Measurements from ENCODE around the gene SCLY.
"Not testable (repeated sequence)": the region's sequence is repeated elsewhere in the genome, so short reads cannot be mapped to it uniquely, and the experiment has no call there.

SCLY gene

GRCh38 chr2:238042090-238042489, 18.7 kb upstream of the SCLY start:
- DNase-seq, result no peak

- DNase-seq, result no peak
Measured at GRCh38 chr2:238042849-238043584, 17.8 kb upstream of the SCLY start.

DNA sequence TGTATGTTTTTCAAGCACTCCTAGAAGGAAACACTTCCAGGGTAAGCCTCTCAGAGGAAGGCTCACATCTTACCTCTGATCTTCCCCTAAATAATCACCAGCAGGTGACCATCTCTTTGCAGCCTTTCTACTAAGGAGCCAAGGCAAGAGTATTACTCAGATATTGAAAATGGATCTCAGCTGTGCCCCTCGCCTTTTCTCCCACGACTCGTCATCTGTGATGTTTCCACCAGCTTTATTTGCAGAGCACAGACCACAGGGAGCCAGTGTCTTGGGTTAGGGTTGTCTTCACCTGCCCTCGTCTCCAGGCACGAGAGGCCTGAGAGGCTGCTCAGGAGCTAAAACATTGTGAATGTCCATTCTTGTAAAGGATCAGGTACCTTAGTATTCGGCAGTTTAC, 16.9 kb upstream of the SCLY start:
- DNase-seq, result no peak

- no peak for DNase-seq
Measured at GRCh38 chr2:238045575-238045974, 15.2 kb upstream of the SCLY start.

- DNase-seq, result no peak
Measured at GRCh38 chr2:238046725-238047270, 14.0 kb upstream of the SCLY start.

DNA sequence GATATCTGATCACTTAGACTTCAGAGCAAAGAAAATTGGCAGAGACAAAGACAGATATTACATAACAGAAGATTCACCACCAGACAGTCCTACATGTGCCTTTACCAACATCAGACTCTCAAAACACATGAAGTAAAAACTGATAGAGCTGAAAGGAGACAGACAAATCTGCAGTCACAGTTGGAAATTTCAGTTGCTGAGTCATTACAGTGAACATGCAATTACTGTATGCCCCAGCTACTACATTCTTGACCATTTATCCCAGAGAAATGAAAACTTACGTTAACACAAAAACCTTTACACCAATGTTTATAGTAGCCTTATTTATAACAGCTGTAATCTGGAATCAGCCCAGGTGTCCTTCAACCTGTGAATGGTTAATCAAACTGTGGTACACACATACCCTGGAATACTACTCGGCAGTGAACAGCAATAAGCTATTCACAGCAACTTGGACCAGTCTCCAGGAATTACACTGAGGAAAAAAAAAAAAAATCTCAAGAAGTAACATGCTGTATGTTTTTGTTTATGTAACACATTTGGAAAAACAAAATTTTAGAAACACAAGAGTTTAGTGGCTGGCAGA, 7.5 kb upstream of the SCLY start:
- no peak for DNase-seq

GRCh38 chr2:238055841-238056240, 5.0 kb upstream of the SCLY start:
- DNase-seq, result no peak

- DNase-seq, result not testable (repeated sequence)
Measured at GRCh38 chr2:238057696-238058575, 2.9 kb upstream of the SCLY start.

DNA sequence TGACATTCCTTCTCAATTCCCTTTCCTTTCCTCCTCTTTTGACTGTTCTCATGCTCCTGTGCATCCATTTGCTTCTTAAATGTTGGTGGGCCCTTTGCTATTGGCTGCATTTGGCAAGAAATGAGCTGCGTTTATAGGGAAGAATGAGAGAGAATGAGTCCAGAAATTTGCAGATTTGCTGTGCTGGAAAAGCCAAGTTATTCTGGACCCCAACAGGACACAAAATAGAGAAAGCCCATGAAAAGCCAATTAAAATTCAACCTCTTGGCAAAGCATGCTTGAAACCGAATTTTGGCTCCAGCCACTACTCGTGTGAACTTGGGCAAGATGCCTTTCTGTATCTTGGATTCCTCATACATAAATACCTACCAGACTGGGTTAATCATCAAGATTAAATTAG, 1.3 kb upstream of the SCLY start:
- no peak for DNase-seq

DNA sequence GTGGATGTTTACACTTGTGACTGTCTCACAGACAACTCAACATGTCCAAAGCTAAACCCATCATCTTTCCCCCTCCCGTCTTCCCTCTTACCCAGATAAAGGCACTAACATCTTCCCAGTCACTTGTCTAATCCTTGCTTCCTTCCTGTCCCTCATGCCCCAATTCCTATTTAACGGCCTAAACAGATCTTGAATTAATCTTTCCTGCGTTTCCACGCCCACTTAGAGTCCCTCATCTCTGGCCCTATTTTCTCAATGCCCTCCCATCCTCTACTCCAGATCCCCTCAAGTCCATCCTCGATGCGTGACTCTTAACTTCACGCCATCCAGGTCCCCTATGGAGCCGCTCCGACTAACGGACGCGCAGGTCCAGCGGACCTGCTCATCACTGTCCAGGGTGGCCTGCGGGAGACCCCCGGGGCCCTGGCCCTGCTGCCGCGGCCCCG, 682 bp upstream of the SCLY start:
- no peak for DNase-seq

DNA sequence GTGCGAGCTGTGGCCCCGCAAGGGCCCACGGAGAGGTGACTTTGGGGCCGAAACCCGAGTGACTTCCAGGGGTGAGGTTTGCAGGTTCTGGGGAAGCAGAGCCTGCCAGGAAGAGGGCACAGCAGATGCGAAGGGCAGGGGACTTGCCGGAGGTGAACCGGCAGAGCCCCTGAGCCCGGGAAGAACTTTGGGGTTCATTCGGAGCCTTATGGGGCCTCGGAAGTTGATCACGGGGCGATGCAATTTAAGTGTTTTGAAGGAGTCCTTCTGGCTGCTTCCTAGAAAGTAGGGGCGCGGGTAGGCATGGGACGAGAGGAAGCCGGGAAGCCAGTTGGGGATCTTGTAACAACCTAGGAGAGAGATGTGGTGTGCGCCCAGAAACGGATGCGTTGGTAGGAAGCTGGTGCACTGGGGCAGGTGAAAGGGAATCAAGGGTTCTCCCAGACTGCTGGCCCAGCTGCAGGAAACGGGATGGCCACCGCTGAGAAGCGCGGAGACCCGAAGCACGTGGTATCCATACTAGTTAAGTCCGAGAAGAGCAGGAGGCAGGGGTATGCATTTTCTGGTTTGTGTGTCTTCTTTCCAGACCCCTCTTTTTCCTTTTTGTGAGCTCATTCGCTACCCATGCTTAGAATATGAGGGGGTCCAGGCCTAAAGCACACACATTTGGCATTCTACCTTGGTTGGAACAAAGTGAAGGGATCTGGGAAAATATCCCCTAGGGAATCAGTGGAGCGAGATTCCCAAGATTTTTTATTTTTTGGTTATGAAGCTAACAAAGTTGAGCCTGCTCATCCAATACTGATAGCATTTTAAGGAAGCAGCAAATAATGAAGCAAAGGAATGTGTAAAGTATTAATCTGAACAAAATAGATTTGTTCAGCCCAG, 758 bp downstream of the SCLY start:
- DNase-seq, result peak; percentile 21

- no peak for DNase-seq
Measured at GRCh38 chr2:238063414-238064189, 2.8 kb downstream of the SCLY start.

DNA sequence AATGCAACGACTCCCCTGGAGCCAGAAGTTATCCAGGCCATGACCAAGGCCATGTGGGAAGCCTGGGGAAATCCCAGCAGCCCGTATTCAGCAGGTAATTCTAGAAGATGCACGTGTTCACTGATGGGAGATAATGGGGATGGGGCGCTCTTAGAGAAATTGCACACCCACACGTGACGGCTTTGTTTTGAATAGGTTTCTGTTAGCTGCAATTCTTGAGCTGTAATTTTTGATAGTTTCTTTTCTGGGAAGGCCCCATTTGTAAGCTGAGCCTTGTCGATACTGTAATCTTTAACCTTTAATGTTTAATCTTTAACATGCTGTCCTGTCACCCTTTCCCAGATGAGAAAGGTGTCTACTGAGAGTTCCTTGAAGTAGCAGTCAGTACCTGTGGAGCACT, 3.6 kb downstream of the SCLY start:
- no peak for DNase-seq

DNA sequence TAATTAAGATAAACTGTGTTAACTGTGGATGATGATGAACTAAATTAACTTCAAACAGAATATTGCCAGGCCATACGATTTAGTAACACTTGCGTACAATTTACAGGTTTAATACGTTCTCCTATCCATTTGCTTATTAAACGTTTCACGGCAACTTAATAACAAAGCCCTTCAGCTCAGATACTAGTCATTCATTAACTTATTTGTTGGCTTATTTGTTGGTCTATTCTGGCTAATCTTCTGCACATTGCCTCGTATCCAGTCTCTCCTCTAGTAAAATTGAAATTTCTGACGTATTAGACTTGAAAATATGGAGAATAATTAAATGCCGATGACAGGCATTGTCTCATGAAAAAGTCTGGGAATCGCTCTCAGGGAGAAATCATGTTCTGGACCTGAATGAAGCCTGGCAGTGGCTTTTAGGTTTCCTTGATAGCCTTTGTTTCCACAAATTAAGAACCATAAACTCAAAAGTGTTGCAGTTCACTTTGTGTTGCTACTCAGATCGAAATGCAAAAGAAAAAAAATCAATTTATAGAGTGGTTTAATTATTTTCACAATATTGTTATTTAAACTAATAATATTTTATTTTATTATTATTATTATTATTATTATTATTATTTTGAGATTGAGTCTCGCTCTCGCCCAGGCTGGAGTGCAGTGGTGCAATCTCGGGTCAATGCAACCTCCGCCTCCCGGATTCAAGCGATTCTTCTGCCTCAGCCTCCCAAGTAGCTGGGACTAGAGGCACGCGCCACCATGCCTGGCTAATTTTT, 4.5 kb downstream of the SCLY start:
- DNase-seq, result no peak

DNA sequence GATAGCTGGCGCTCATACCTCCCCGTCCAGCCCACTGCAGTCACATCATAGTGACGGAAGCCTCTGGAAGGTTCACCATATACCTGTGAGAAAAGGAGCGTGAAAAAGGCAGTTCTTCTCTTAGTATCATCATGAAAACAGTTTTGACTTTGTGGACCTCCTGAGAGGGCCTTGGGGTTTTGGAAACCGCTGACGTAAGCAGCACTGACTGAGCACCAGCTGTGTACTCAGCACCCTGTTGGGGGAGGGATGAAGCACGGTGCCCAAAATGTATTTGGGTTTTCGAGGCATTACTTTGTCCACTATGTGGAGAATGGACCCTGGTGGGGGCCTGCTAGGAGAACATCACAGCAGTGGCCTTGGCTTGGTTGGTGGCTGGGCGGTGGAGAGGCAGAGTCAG, 5.4 kb downstream of the SCLY start:
- no peak for DNase-seq

- DNase-seq, result not testable (repeated sequence)
Measured at GRCh38 chr2:238066718-238067117, 5.9 kb downstream of the SCLY start.

DNA sequence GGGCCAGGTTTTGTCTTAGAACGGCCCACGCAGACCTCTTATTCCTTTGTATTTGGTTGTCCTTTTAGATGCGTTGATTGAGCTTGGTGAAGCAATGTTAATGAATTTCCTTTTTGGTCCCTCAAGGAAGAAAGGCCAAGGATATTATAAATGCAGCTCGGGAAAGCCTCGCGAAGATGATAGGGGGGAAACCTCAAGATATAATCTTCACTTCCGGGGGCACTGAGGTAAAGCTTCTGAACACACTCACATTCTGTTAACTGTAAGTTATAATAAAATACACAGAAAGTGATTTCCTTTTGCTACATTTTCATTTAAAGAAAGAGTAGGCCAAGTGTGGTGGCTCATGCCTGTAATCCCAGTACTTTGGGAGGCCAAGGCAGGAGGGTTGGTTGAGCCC, 7.1 kb downstream of the SCLY start:
- DNase-seq, result no peak

DNA sequence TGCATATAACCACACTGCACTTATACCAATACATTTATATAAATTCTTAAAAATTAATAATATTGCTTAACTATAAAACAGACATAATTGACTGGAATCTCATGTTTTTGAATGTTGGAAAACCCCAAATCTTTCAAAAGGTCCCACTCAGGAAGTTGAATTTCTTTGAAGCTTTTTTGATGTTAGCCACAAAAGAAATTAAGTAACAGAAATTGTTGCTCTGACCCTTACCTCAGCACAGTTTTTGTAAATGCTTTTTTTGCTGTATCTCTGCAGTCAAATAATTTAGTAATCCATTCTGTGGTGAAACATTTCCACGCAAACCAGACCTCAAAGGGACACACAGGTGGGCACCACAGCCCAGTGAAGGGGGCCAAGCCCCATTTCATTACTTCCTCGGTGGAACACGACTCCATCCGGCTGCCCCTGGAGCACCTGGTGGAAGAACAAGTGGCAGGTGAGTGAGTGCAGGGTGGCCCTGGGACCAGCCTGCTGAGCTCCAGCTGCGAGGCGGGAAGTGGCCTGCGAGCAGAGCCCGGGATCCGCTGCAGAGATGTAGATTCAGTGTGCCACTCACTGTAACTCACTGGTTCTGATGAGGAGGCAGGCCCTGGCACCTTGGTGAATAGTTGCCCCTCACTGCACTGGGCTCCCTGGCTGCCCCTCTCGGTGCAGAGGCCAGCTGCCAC, 8.4 kb downstream of the SCLY start:
- no peak for DNase-seq

- DNase-seq, result no peak
Measured at GRCh38 chr2:238069877-238070276, 9.1 kb downstream of the SCLY start.

GRCh38 chr2:238075397-238075796, 14.6 kb downstream of the SCLY start:
- no peak for DNase-seq

Measured in NCI-H2227 treated with DMSO at 0.1 percent for 48 hours (cell line).